Endothelial cell of umbilical vein (primary cell): ENCODE data around the gene STK32C. TPM values are rescaled to one million over a fixed set of nuclear protein-coding genes. Genes with fewer than 3 reads are reported as not detected.

Experiments used
- BruUV-seq: library from RNA; stranded (reverse); fragments of 400-500 nt; replicated peaks from 2 replicates; lab custom pipeline; 2021; lab: Mats Ljungman, UMichigan
- CTCF ChIA-PET: fragments of 300-600, 350-600 bp; sonication (Branson Sonifier 250); formaldehyde crosslinking; loops from one replicate; lab custom pipeline; 2021; ENCODE audit warnings: antibody characterized with exemption, inconsistent platforms; lab: Charles Lee
- POLR2A ChIA-PET: fragments of 300-600, 350-600 bp; sonication (Branson Sonifier 250); formaldehyde crosslinking; loops from one replicate; lab custom pipeline; 2021; ENCODE audit warnings: antibody characterized with exemption, inconsistent platforms; lab: Charles Lee
- DNase-seq: peaks from one replicate; pipeline ENCODE4 v3.0.0-alpha.2; 2011; ENCODE audit warnings: low read depth, low spot score
- FAIRE-seq: peaks from 2 replicates; lab custom pipeline; 2011; peaks lifted over from hg19 to GRCh38; lab: Jason Lieb, UNC
- H2AFZ ChIP-seq: 2 replicates; pipeline ENCODE4 v1.6.0; 2012; ENCODE audit warnings: low read depth, low read length, control low read depth, inconsistent platforms
- H3K27ac ChIP-seq: 2 replicates; pipeline ENCODE4 v1.5.1; 2011; ENCODE audit warnings: low read depth, mild to moderate bottlenecking, control low read depth, low read length, moderate library complexity; ENCODE audit not compliant: insufficient read depth
- H3K27me3 ChIP-seq, 2 experiments: 2 replicates each; pipeline versions ENCODE4 v1.6.0 to v1.6.1; 2011; ENCODE audit warnings: low read length in 2 of 2, mixed read lengths in 1 of 2; ENCODE audit not compliant: control insufficient read depth in 2 of 2, insufficient read depth in 2 of 2
- H3K36me3 ChIP-seq, 2 experiments: 2 replicates in 1 of 2; 3 replicates in 1 of 2; pipeline ENCODE4 v1.5.1; 2011; ENCODE audit warnings: low read length in 2 of 2, mild to moderate bottlenecking in 1 of 2, moderate library complexity in 1 of 2; ENCODE audit not compliant: control insufficient read depth in 2 of 2, insufficient read depth in 2 of 2; ENCODE audit errors: extremely low read depth in 1 of 2
- H3K4me1 ChIP-seq: 3 replicates; pipeline ENCODE4 v1.5.1; 2011; ENCODE audit warnings: mild to moderate bottlenecking, low read length; ENCODE audit not compliant: control insufficient read depth, insufficient read depth; ENCODE audit errors: extremely low read depth
- H3K4me2 ChIP-seq: 2 replicates; pipeline ENCODE4 v1.6.1; 2011; ENCODE audit warnings: low read length, control low read depth, mixed read lengths; ENCODE audit not compliant: insufficient read depth
- H3K4me3 ChIP-seq, 3 experiments: fragments of 200-600 bp in 1 of 3; sonication (generic), shearing (Covaris generic) in 1 of 3; replicated peaks in 1 of 3; 2 replicates each; pipeline ENCODE4 v1.5.1; 2011 to 2016; ENCODE audit warnings: control low read depth in 3 of 3, low read length in 3 of 3, mild to moderate bottlenecking in 2 of 3, inconsistent platforms in 1 of 3, low read depth in 1 of 3, moderate library complexity in 1 of 3; ENCODE audit not compliant: insufficient read depth in 1 of 3
- H3K79me2 ChIP-seq: 2 replicates; pipeline ENCODE4 v1.6.0; 2012; ENCODE audit warnings: low read length, inconsistent platforms; ENCODE audit not compliant: control insufficient read depth, insufficient read depth
- H3K9ac ChIP-seq: replicated peaks from 2 replicates; pipeline ENCODE3; 2011; ENCODE audit warnings: low read length, control low read depth; ENCODE audit not compliant: insufficient read depth; ENCODE audit errors: extremely low read depth
- H3K9me1 ChIP-seq: replicated peaks from 3 replicates; pipeline ENCODE4 v1.6.0; 2011; ENCODE audit warnings: mild to moderate bottlenecking, low read length; ENCODE audit not compliant: control insufficient read depth, insufficient read depth; ENCODE audit errors: extremely low read depth
- H3K9me3 ChIP-seq: replicated peaks from 2 replicates; pipeline ENCODE4 v1.5.1; 2012; ENCODE audit warnings: low read length, inconsistent platforms; ENCODE audit not compliant: control insufficient read depth, insufficient read depth
- H4K20me1 ChIP-seq: replicated peaks from 2 replicates; pipeline ENCODE3; 2011; ENCODE audit warnings: mild to moderate bottlenecking, low read length; ENCODE audit not compliant: control insufficient read depth, insufficient read depth; ENCODE audit errors: extremely low read depth
- CTCF ChIP-seq, 2 donors: IDR thresholded peaks; 1 replicate in 1 of 2; 2 replicates in 1 of 2; pipeline ENCODE4 v1.5.1; 2011; ENCODE audit warnings: low read length in 2 of 2, mild to moderate bottlenecking in 2 of 2, moderate library complexity in 2 of 2, control low read depth in 1 of 2, inconsistent platforms in 1 of 2, low read depth in 1 of 2; ENCODE audit not compliant: insufficient read depth in 1 of 2; ENCODE audit errors: extremely low read depth in 1 of 2
- EZH2 ChIP-seq: IDR thresholded peaks from 2 replicates; pipeline ENCODE4 v1.6.1; 2012; ENCODE audit warnings: borderline replicate concordance, low read depth, mild to moderate bottlenecking, moderate library complexity, low read length, inconsistent platforms; ENCODE audit not compliant: severe bottlenecking
- FOS ChIP-seq: IDR thresholded peaks from 2 replicates; pipeline ENCODE4 v1.6.1; 2011; ENCODE audit warnings: mild to moderate bottlenecking, low read length, moderate library complexity, borderline replicate concordance; ENCODE audit not compliant: insufficient read depth
- GATA2 ChIP-seq: IDR thresholded peaks from 2 replicates; pipeline ENCODE4 v1.7.0; 2011; ENCODE audit warnings: low read depth, mild to moderate bottlenecking, moderate library complexity, mixed read lengths, low read length; ENCODE audit not compliant: insufficient read length, insufficient read depth
- JUN ChIP-seq: IDR thresholded peaks from 2 replicates; pipeline ENCODE4 v1.6.1; 2011; ENCODE audit warnings: borderline replicate concordance, low read depth; ENCODE audit not compliant: insufficient read length, insufficient read depth
- MAX ChIP-seq: IDR thresholded peaks from 2 replicates; pipeline ENCODE4 v1.6.1; 2011; ENCODE audit not compliant: insufficient read depth, insufficient read length
- MYC ChIP-seq: IDR thresholded peaks from one replicate; pipeline ENCODE4 v1.6.1; 2011; ENCODE audit warnings: mild to moderate bottlenecking, low read depth, low read length
- POLR2A ChIP-seq: IDR thresholded peaks from 2 replicates; pipeline ENCODE4 v1.6.1; 2012; ENCODE audit warnings: low read depth, mild to moderate bottlenecking, control low read depth, low read length
- POLR2AphosphoS5 ChIP-seq: IDR thresholded peaks from 2 replicates; pipeline ENCODE4 v1.6.1; 2012; ENCODE audit warnings: low read depth, mild to moderate bottlenecking, control low read depth, low read length, moderate library complexity; ENCODE audit not compliant: insufficient read depth
- dilution Hi-C: fragments of 300-500 bp; cut with MboI; formaldehyde crosslinking; loops from one replicate; pipeline ENCODE4 v1.15.0; 2019; ENCODE audit warnings: low sequenced_read_pairs; ENCODE audit not compliant: extremely low pct_ligation_motif_present
- intact Hi-C: fragments of 100-400 bp; cut with micrococcal nuclease; formaldehyde crosslinking; loops from one replicate; pipeline ENCODE4 v1.10.0; 2022
- polyA plus RNA-seq, 4 experiments: library from polyadenylated mRNA; depleted of rRNA in 3 of 4; stranded (reverse) in 3 of 4; unstranded in 1 of 4; fragments of >200 nt; gene quantifications; 2 replicates each; pipeline versions ENCODE4 v1.2.1 to v1.2.3, GENCODE V29; 2011 to 2012; ENCODE audit warnings: missing spikeins in 1 of 4
- total RNA-seq: library from RNA; stranded (reverse); gene quantifications from 2 replicates; pipeline ENCODE4 v1.2.3, GENCODE V29; 2021

Gene STK32C
- total and polyA plus RNA-seq, 2 donors (not counting 3 experiments of a cell fraction or from before 2014, with no cell fraction given): 5.4 to 14.1 TPM

- no peaks in the 10 kb centered on the region for H3K9me3 ChIP-seq
- H3K4me2 ChIP-seq: no peak overlapping the region
- H3K36me3 ChIP-seq: no peaks in the 10 kb centered on the region
- intact Hi-C loops (no loop called here), dilution Hi-C loops (no loop called here)
- ChIA-PET CTCF (no interaction called here), POLR2A (no interaction called here)
- H3K9me1 ChIP-seq: no peaks in the 10 kb centered on the region
- no peaks in the 10 kb centered on the region for H3K27me3 ChIP-seq
- no peak overlapping the region for H3K9ac ChIP-seq
- no peaks in the 10 kb centered on the region for H3K4me1 ChIP-seq
- H3K4me3 ChIP-seq: no peak overlapping the region
- no peaks in the 10 kb centered on the region for H3K79me2 ChIP-seq
- FAIRE-seq (no peak), DNase-seq (no peak)
- TF ChIP-seq MAX (no peak), CTCF (IDR thresholded peaks at IDR 0.05; ENCODE audit: extremely low read depth in 1 of 2, insufficient read depth in 1 of 2, low read depth in 1 of 2, low read length in 2 of 2) (no peak), EZH2 (no peak), MYC (no peak), POLR2A (no peak), JUN (no peak)
- no peaks in the 10 kb centered on the region for H4K20me1 ChIP-seq
- no TSS peak for BruUV-seq
- no peak overlapping the region for H3K27ac ChIP-seq
- no peak overlapping the region for H2AFZ ChIP-seq
Observed at GRCh38 chr10:132241496-132241895, 66.3 kb downstream of the STK32C start.

GRCh38 chr10:132241086-132241485 lies 66.7 kb downstream of the STK32C start:
- DNase-seq: no peak
- H3K27me3 ChIP-seq: no peaks in the 10 kb centered on the region
- CTCF ChIA-PET: no interaction called here
- intact Hi-C loops (no loop called here), dilution Hi-C loops (no loop called here)
- no peak overlapping the region for H3K9ac ChIP-seq
- FAIRE-seq: no peak
- H3K4me2 ChIP-seq: no peak overlapping the region
- TF ChIP-seq POLR2AphosphoS5: no peak
- no peak for TF ChIP-seq CTCF (IDR thresholded peaks at IDR 0.05; ENCODE audit: extremely low read depth in 1 of 2, insufficient read depth in 1 of 2, low read depth in 1 of 2, low read length in 2 of 2)
- TF ChIP-seq FOS: no peak
- no peak for TF ChIP-seq MAX
- no peak for TF ChIP-seq GATA2
- TF ChIP-seq EZH2: no peak
- TF ChIP-seq MYC: no peak
- TF ChIP-seq POLR2A: no peak
- no peak for TF ChIP-seq JUN
- H2AFZ ChIP-seq: no peak overlapping the region
- H3K9me1 ChIP-seq: no peaks in the 10 kb centered on the region
- H3K27ac ChIP-seq: no peak overlapping the region
- no peaks in the 10 kb centered on the region for H3K79me2 ChIP-seq
- no peaks in the 10 kb centered on the region for H3K36me3 ChIP-seq
- H3K9me3 ChIP-seq: no peaks in the 10 kb centered on the region
- BruUV-seq: no TSS peak
- POLR2A ChIA-PET: no interaction called here
- no peak overlapping the region for H3K4me3 ChIP-seq
- no peaks in the 10 kb centered on the region for H4K20me1 ChIP-seq
- H3K4me1 ChIP-seq: no peaks in the 10 kb centered on the region
